HG03354 (cell line): Measurements from ENCODE around the gene GPR135.
"Not testable (repeated sequence)": the region's sequence is repeated elsewhere in the genome, so short reads cannot be mapped to it uniquely, and the experiment has no call there.

Experiments used
- ATAC-seq: cut with Tn5 transposase; IDR thresholded peaks from one replicate; pipeline ENCODE4 v1.9.1; 2021; ENCODE audit warnings: mild to moderate bottlenecking; ENCODE audit not compliant: unreplicated experiment, poor library complexity, severe bottlenecking

GPR135 gene

GRCh38 chr14:59480166-59480565 is 15.0 kb upstream of the GPR135 start:
- no peak for ATAC-seq

DNA sequence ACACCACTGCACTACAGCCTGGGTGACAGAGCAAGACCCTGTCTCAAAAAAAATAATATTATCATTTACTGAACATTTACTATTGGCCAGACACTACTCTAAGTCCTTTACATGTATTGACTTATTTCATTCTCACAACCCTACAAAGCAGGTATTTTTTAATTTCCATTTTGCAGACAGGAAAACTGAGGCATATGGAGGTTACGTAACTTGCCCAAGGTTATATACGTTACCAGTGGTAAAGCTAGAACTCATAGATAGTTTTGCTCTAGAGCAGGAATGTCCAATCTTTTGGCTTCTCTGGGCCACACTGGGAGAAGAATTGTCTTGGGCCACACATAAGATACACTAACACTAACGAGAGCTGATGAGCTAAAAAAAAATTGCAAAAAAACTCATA is 13.4 kb upstream of the GPR135 start:
- no peak for ATAC-seq

- ATAC-seq: no peak
These were observed 10.5 kb upstream of the GPR135 start for GRCh38 chr14:59475709-59476108.

DNA sequence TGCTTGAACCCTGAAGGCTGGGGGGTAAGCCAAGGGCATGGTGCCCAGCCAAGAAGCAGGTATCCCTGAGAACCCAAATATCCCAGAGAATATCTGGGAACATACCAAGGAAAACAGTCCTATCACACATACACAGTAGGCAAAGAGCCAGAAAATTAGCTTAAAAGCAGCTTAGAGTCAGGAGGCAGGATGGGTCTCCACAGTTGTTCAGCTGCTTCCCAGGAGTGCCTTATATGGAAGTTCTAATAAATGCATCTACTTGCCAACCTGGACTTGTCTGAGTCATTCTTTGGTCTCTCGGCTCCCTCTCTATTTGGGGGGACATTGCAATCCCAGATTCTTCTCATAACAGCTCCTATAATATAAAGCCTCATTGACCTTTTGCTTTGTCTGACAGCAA is 9.0 kb upstream of the GPR135 start:
- no peak for ATAC-seq

DNA sequence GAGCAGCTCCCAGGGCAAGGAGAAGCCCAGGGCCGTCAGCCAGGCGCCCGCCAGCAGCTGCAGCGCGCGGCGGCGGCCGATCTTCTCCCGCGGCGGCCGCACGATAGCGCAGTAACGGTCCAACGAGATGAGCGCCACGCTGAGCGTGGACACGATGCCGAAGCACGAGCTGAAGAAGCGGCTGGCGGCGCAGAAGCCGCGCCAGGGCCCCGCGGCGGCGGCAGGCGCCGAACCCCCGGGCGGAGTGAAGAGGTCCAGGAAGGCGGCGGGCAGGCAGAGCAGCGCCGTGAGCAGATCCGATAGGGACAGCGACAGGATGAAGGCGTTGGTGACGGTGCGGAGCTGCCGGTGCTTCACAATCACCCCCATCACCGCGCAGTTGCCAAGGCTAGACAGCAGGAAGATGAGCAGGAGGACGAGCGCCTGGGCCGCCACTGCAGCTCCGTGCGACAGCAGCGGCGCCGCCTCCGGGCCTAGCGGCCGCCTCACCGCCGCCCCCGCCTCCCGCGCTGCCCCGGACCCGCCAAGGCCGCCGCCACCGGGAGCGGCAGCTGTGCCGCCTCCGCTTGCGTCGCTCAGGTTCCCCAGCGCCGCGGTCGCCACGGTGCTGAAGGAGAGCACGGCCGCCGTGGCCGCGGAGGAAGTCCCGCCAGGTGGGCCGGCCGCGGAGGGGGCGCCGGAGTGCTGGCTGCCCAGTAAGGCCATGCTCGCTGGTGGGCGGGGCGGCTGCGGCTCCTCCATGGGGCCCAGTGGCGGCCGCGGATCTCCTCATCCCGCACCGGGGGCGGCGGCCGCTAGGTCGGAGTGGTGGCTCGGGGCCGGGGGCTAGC is 479 bp downstream of the GPR135 start:
- peak; percentile 72 for ATAC-seq

DNA sequence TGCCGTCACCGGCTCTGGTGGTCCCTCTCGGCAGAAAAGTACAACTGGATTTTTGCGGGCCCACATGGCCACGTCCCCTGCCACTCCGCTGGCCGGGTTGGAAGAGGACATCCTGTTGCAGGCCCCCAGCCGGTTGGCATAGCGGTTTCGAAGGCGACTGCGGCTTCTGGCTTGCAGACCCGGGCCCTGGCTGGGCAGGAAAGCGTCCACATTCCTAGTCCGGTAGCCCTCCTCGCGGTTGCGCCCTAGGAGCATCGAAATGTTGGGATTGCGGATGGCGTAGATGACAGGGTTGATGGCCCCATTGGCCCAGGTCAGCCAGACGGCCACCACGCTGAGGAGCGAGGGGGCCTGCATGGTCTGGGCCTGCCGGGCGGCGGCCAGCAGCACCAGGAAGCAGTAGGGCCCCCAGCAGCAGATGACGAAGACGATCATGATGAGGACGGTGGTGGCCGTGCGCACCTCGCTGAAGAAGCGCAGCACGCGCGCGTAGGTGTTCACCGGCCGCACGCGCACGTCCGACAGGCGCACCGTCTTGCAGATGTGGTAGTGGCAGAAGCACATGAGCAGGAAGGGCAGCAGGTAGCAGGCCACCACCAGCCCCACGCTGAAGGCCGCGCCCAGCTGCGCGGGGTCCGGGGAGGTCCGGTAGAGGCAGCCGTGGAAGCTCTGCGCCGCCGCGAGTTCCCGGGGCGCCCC is 1.2 kb downstream of the GPR135 start:
- peak; percentile 27 for ATAC-seq

- no peak for ATAC-seq
These were observed 3.3 kb downstream of the GPR135 start for GRCh38 chr14:59461891-59462290.

- no peak for ATAC-seq
These were observed 4.8 kb downstream of the GPR135 start for GRCh38 chr14:59460378-59460777.

DNA sequence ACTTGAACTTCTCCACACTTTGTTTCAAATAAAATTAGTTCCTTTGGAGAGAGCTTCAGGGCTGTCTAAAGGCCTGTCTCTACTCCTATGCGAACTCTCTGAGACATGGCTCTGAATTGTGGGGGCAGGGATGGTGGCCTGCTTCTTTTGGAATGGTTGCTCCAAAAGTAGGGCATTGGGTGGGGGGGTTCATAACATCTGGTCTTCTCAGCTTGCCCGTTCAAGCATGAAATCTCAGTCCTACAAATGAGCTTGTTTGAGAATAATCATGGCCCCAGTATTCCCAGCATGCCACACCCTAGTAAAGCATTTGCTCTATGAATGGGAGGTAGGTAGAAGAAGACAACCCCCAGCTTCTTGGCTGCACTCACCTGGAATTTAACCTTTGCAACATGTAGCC is 6.7 kb downstream of the GPR135 start:
- ATAC-seq: no peak

DNA sequence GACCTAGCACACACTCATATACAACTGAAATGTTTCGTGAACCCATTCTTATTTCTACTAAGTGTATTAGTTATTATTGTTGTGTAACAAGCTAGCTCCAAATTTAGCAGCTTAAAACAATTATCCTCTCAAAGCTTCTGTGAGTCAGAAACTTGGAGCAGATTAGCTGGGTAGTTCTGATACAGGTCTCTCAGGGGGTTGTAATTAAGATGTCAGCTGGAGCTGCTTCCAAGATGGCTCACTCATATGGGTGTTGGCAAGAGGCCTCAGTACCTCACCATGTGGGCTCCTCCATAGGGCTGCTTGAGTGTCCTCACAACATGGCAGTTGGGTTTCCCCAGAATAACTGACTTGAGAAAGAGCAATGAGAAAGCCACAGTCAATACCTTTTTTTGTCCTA is 9.8 kb downstream of the GPR135 start:
- no peak for ATAC-seq

- no peak for ATAC-seq
These were observed 11.0 kb downstream of the GPR135 start for GRCh38 chr14:59454139-59454538.

GRCh38 chr14:59451849-59452248 is 13.3 kb downstream of the GPR135 start:
- no peak for ATAC-seq

GRCh38 chr14:59450716-59451115 is 14.5 kb downstream of the GPR135 start:
- no peak for ATAC-seq

GRCh38 chr14:59448673-59449072 is 16.5 kb downstream of the GPR135 start:
- not testable (repeated sequence) for ATAC-seq

- ATAC-seq: no peak
These were observed 25.8 kb downstream of the GPR135 start for GRCh38 chr14:59439256-59439965.

DNA sequence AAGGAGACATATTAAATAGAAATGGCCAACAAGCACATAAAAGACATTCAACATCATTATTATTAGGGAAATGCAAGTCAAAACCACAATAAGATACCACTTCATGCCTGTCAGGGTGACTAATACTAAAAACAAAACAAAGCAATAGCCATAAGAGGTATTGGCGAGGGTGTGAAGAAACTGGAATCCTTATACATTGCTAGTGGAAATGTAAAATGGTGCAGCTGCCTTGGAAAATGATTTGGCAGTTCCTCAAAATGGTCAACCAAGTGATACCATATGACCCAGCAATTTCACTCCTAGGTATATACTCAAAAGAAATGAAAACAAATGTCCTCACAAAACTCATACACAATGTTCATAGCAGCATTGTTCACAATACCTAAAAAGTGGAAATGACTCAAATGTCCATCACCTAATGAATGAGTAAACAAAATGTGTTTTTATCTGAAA is 27.0 kb downstream of the GPR135 start:
- ATAC-seq: no peak

GRCh38 chr14:59435987-59436386 is 29.2 kb downstream of the GPR135 start:
- no peak for ATAC-seq

DNA sequence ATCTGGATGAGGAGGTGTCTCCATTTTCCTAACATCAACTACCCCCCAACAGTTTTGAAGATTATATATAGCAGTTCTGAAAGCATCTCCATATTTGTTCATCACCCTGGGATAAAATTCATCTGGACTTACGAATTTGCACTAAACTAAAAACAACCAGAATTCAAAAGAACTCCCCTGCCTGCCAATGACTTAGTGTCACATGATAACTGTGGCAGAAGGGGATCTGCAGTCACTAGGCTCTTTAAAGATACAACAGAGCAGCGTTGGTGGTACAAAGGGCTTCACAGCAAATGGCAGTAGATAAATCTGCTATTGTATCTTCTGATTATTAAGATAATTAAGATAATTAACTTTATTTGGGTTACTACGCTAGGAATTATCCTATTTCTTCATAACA is 30.1 kb downstream of the GPR135 start:
- no peak for ATAC-seq

GRCh38 chr14:59429790-59430189 is 35.4 kb downstream of the GPR135 start:
- no peak for ATAC-seq

DNA sequence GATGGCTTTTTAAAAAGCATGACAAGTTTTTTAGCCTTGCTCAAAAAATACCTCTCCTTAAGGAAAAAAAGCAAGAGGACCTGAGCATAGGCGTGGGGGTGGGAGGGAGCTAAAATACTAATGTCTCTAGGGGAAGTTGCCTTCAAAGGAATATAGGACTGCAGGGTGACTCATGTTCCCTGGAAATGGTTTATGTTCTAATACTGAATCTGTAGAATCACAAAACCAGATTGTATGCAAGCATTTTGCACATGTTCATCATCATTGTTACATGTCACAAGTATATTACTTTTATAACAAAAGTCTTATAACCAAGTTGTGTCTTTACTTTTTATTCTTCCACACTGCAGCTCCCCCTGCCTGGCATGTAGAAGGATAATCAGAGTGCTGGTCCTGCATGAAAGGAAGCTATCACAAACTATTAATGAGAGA is 36.6 kb downstream of the GPR135 start:
- ATAC-seq: no peak
